ENCODE measurements around the gene PRKAG2. TPM values are rescaled to one million over a fixed set of nuclear protein-coding genes. Genes with fewer than 3 reads are reported as not detected.

PRKAG2 gene
- total and polyA plus RNA-seq, 2 of the 13 experiments (the other 11 are each of a cell fraction or from before 2014, with no cell fraction given): 0.90 to 1.3 TPM

GRCh38 chr7:151632750-151633515 is 244.0 kb downstream of the PRKAG2 start:
- ChIA-PET CTCF (ENCODE audit: low intra/inter-chr PET ratio, low total read pairs) (interaction anchor here (1.1 kb wide), 1 partner anchor 121 kb away, joined by 3 read pairs; no protein-coding TSS in a partner anchor), POLR2A (no interaction called here)
- FAIRE-seq: no peak
- Histone ChIP-seq H3K79me2 (ENCODE audit: insufficient read depth, low read length) (no peaks in the 10 kb centered on the region), H3K36me3 (replicated peaks in 1 of 2; ENCODE audit: control insufficient read depth in 1 of 2, insufficient read depth in 2 of 2, low read length in 2 of 2) (no peaks in the 10 kb centered on the region), H3K27ac (ENCODE audit: extremely low read length, insufficient read depth, low read length) (no peak overlapping the region), H3K4me2 (ENCODE audit: low read depth, low read length) (peak overlapping the region; percentile 97; the same call in 1 of the 2 replicates), H3K27me3 (ENCODE audit: control insufficient read depth in 1 of 2, insufficient read depth in 2 of 2, low read length in 2 of 2) (peaks cover 0 to 23% of the 10 kb centered on the region in 2 experiments; a peak in 2 of 5 replicates), H4K20me1 (ENCODE audit: insufficient read depth, low read length) (no peaks in the 10 kb centered on the region), H3K4me3 (replicated peaks in 1 of 3; ENCODE audit: insufficient read depth in 1 of 3, low read depth in 2 of 3, low read length in 3 of 3) (peak overlapping the region in 1 of 3 experiments; percentile 68; a peak in 1 of 6 replicates), H2AFZ (ENCODE audit: low read length) (no peak overlapping the region), H3K9ac (ENCODE audit: insufficient read depth, low read depth, low read length) (no peak overlapping the region), H3K9me3 (ENCODE audit: low read length) (peaks cover 8% of the 10 kb centered on the region), H3K4me1 (ENCODE audit: insufficient read depth, low read length) (peaks cover 12% of the 10 kb centered on the region)
- DNase-seq (ENCODE audit: low spot score): no peak
- ATAC-seq: no peak
- no TSS peak for BruUV-seq (replicated peaks)
- 0 out of 2 replicates have a peak, but pooled peaks have one; percentile 27 for TF ChIP-seq MXD1 (CRISPR knock-in tag; IDR thresholded peaks at IDR 0.05)
- TF ChIP-seq ZNF607 (CRISPR knock-in tag; IDR thresholded peaks at IDR 0.05; ENCODE audit: borderline replicate concordance): no peak
- TF ChIP-seq ZSCAN20 (CRISPR knock-in tag; IDR thresholded peaks at IDR 0.05; ENCODE audit: borderline replicate concordance): no peak
- TF ChIP-seq ZBTB33 (CRISPR knock-in tag; IDR thresholded peaks at IDR 0.05): peak; percentile 27; the same call in 1 of the 2 replicates
- in situ Hi-C loops (cut with HindIII; ENCODE audit: extremely low pct_ligation_motif_present, low pct_unique_long_range_greater_than_20kb): no loop called here
- intact Hi-C loops (cut with micrococcal nuclease; ENCODE audit: unreplicated experiment): no loop called here
- 84% methylated on average over 28 of the region's 28 CpGs for WGBS (ENCODE audit: low lambda C conversion rate)
